ENCODE results near the gene FGF6.
"Not testable (repeated sequence)": the region's sequence is repeated elsewhere in the genome, so short reads cannot be mapped to it uniquely, and the experiment has no call there.

FGF6 gene

GRCh38 chr12:4417455-4417854 lies 28.2 kb downstream of the FGF6 start:
- no peaks in the 10 kb centered on the region for H3K79me1 ChIP-seq (ENCODE audit: low read length)
- no peak overlapping the region for H4K5ac ChIP-seq (ENCODE audit: low read length)
- H2BK120ac ChIP-seq (ENCODE audit: low read depth, low read length) = no peak overlapping the region
- no peak overlapping the region for H3K27ac ChIP-seq (ENCODE audit: low read depth, low read length)
- DNase-seq = no peak
- no peaks in the 10 kb centered on the region for H3K4me1 ChIP-seq (ENCODE audit: control insufficient read depth, low read depth, low read length)
- H3K36me3 ChIP-seq (ENCODE audit: control insufficient read depth, insufficient read depth, low read length) = no peaks in the 10 kb centered on the region
- no peak overlapping the region for H3K4ac ChIP-seq (ENCODE audit: low read depth, low read length)
- H3K4me3 ChIP-seq (ENCODE audit: low read length) = no peak overlapping the region
- no peak overlapping the region for H3K9ac ChIP-seq (ENCODE audit: low read length)
- H2AK5ac ChIP-seq (ENCODE audit: low read length) = no peak overlapping the region
- no peak overlapping the region for H2BK15ac ChIP-seq (replicated peaks; ENCODE audit: low read depth)
- H3K56ac ChIP-seq (ENCODE audit: low read length) = no peak overlapping the region
- H3K4me2 ChIP-seq (ENCODE audit: low read length) = no peak overlapping the region
- H3K18ac ChIP-seq (ENCODE audit: low read length) = no peak overlapping the region
- no peaks in the 10 kb centered on the region for H3K27me3 ChIP-seq (ENCODE audit: insufficient read depth, low read length, poor library complexity)
- H3K23ac ChIP-seq (ENCODE audit: low read length) = no peak overlapping the region
- H2BK5ac ChIP-seq (ENCODE audit: low read length) = no peak overlapping the region
- H4K8ac ChIP-seq (ENCODE audit: low read depth, low read length) = no peak overlapping the region
- H3K79me2 ChIP-seq (ENCODE audit: control insufficient read depth, insufficient read depth, low read length) = no peaks in the 10 kb centered on the region
- no CpG with 5 or more reads among the region's 6 CpGs for WGBS (ENCODE audit: extremely low coverage, insufficient coverage, low lambda C conversion rate)

GRCh38 chr12:4416276-4416675 lies 29.3 kb downstream of the FGF6 start:
- no peaks in the 10 kb centered on the region for H3K4me1 ChIP-seq (ENCODE audit: control insufficient read depth, low read depth, low read length)
- no peak overlapping the region for H3K56ac ChIP-seq (ENCODE audit: low read length)
- no peaks in the 10 kb centered on the region for H3K79me2 ChIP-seq (ENCODE audit: control insufficient read depth, insufficient read depth, low read length)
- no peak overlapping the region for H2BK15ac ChIP-seq (replicated peaks; ENCODE audit: low read depth)
- H4K8ac ChIP-seq (ENCODE audit: low read depth, low read length) = no peak overlapping the region
- no peak overlapping the region for H3K4me2 ChIP-seq (ENCODE audit: low read length)
- no peak overlapping the region for H3K18ac ChIP-seq (ENCODE audit: low read length)
- H3K9ac ChIP-seq (ENCODE audit: low read length) = no peak overlapping the region
- WGBS (ENCODE audit: extremely low coverage, insufficient coverage, low lambda C conversion rate) = no CpG with 5 or more reads among the region's 8 CpGs
- H3K27me3 ChIP-seq (ENCODE audit: insufficient read depth, low read length, poor library complexity) = no peaks in the 10 kb centered on the region
- no peak overlapping the region for H2BK120ac ChIP-seq (ENCODE audit: low read depth, low read length)
- no peaks in the 10 kb centered on the region for H3K36me3 ChIP-seq (ENCODE audit: control insufficient read depth, insufficient read depth, low read length)
- H3K4me3 ChIP-seq (ENCODE audit: low read length) = no peak overlapping the region
- no peak overlapping the region for H3K27ac ChIP-seq (ENCODE audit: low read depth, low read length)
- H3K79me1 ChIP-seq (ENCODE audit: low read length) = no peaks in the 10 kb centered on the region
- H2AK5ac ChIP-seq (ENCODE audit: low read length) = no peak overlapping the region
- H3K4ac ChIP-seq (ENCODE audit: low read depth, low read length) = no peak overlapping the region
- no peak overlapping the region for H3K23ac ChIP-seq (ENCODE audit: low read length)
- H2BK5ac ChIP-seq (ENCODE audit: low read length) = no peak overlapping the region
- no peak for DNase-seq
- H4K5ac ChIP-seq (ENCODE audit: low read length) = no peak overlapping the region

- Histone ChIP-seq H3K4ac (ENCODE audit: low read depth, low read length) (no peak overlapping the region), H2BK15ac (replicated peaks; ENCODE audit: low read depth) (no peak overlapping the region), H2AK5ac (ENCODE audit: low read length) (no peak overlapping the region), H3K36me3 (ENCODE audit: control insufficient read depth, insufficient read depth, low read length) (no peaks in the 10 kb centered on the region), H3K56ac (ENCODE audit: low read length) (no peak overlapping the region), H3K9ac (ENCODE audit: low read length) (no peak overlapping the region), H3K18ac (ENCODE audit: low read length) (no peak overlapping the region), H2BK120ac (ENCODE audit: low read depth, low read length) (no peak overlapping the region), H3K79me2 (ENCODE audit: control insufficient read depth, insufficient read depth, low read length) (no peaks in the 10 kb centered on the region), H3K4me1 (ENCODE audit: control insufficient read depth, low read depth, low read length) (no peaks in the 10 kb centered on the region), H3K27me3 (ENCODE audit: insufficient read depth, low read length, poor library complexity) (no peaks in the 10 kb centered on the region), H3K4me2 (ENCODE audit: low read length) (no peak overlapping the region), H3K27ac (ENCODE audit: low read depth, low read length) (no peak overlapping the region), H3K4me3 (ENCODE audit: low read length) (no peak overlapping the region), H4K5ac (ENCODE audit: low read length) (no peak overlapping the region), H3K79me1 (ENCODE audit: low read length) (no peaks in the 10 kb centered on the region), H2BK5ac (ENCODE audit: low read length) (no peak overlapping the region), H3K23ac (ENCODE audit: low read length) (no peak overlapping the region), H4K8ac (ENCODE audit: low read depth, low read length) (no peak overlapping the region)
- no peak for DNase-seq
- no CpG with 5 or more reads among the region's 1 CpG for WGBS (ENCODE audit: extremely low coverage, insufficient coverage, low lambda C conversion rate)
These were observed 33.1 kb downstream of the FGF6 start for GRCh38 chr12:4412465-4412864.

GRCh38 chr12:4412056-4412455 lies 33.6 kb downstream of the FGF6 start:
- Histone ChIP-seq H3K18ac (ENCODE audit: low read length) (no peak overlapping the region), H3K4me3 (ENCODE audit: low read length) (no peak overlapping the region), H3K4me1 (ENCODE audit: control insufficient read depth, low read depth, low read length) (no peaks in the 10 kb centered on the region), H2AK5ac (ENCODE audit: low read length) (no peak overlapping the region), H3K4ac (ENCODE audit: low read depth, low read length) (no peak overlapping the region), H3K27me3 (ENCODE audit: insufficient read depth, low read length, poor library complexity) (no peaks in the 10 kb centered on the region), H3K23ac (ENCODE audit: low read length) (no peak overlapping the region), H4K8ac (ENCODE audit: low read depth, low read length) (no peak overlapping the region), H3K56ac (ENCODE audit: low read length) (no peak overlapping the region), H2BK15ac (replicated peaks; ENCODE audit: low read depth) (no peak overlapping the region), H3K36me3 (ENCODE audit: control insufficient read depth, insufficient read depth, low read length) (no peaks in the 10 kb centered on the region), H2BK5ac (ENCODE audit: low read length) (no peak overlapping the region), H4K5ac (ENCODE audit: low read length) (no peak overlapping the region), H3K79me2 (ENCODE audit: control insufficient read depth, insufficient read depth, low read length) (no peaks in the 10 kb centered on the region), H3K4me2 (ENCODE audit: low read length) (no peak overlapping the region), H3K27ac (ENCODE audit: low read depth, low read length) (no peak overlapping the region), H3K9ac (ENCODE audit: low read length) (no peak overlapping the region), H2BK120ac (ENCODE audit: low read depth, low read length) (no peak overlapping the region), H3K79me1 (ENCODE audit: low read length) (no peaks in the 10 kb centered on the region)
- DNase-seq = no peak
- WGBS (ENCODE audit: extremely low coverage, insufficient coverage, low lambda C conversion rate) = no CpG with 5 or more reads among the region's 3 CpGs

- no peak overlapping the region for H2BK120ac ChIP-seq (ENCODE audit: low read depth, low read length)
- no peak overlapping the region for H2BK15ac ChIP-seq (replicated peaks; ENCODE audit: low read depth)
- no peak overlapping the region for H3K18ac ChIP-seq (ENCODE audit: low read length)
- H3K27me3 ChIP-seq (ENCODE audit: insufficient read depth, low read length, poor library complexity) = no peaks in the 10 kb centered on the region
- H4K5ac ChIP-seq (ENCODE audit: low read length) = no peak overlapping the region
- no peaks in the 10 kb centered on the region for H3K36me3 ChIP-seq (ENCODE audit: control insufficient read depth, insufficient read depth, low read length)
- no peak for DNase-seq
- no peak overlapping the region for H3K4me3 ChIP-seq (ENCODE audit: low read length)
- H3K79me2 ChIP-seq (ENCODE audit: control insufficient read depth, insufficient read depth, low read length) = no peaks in the 10 kb centered on the region
- no peak overlapping the region for H4K8ac ChIP-seq (ENCODE audit: low read depth, low read length)
- H3K27ac ChIP-seq (ENCODE audit: low read depth, low read length) = no peak overlapping the region
- H3K4me2 ChIP-seq (ENCODE audit: low read length) = no peak overlapping the region
- H3K4me1 ChIP-seq (ENCODE audit: control insufficient read depth, low read depth, low read length) = no peaks in the 10 kb centered on the region
- no peak overlapping the region for H3K56ac ChIP-seq (ENCODE audit: low read length)
- H2BK5ac ChIP-seq (ENCODE audit: low read length) = no peak overlapping the region
- H2AK5ac ChIP-seq (ENCODE audit: low read length) = no peak overlapping the region
- H3K79me1 ChIP-seq (ENCODE audit: low read length) = no peaks in the 10 kb centered on the region
- no CpG with 5 or more reads among the region's 3 CpGs for WGBS (ENCODE audit: extremely low coverage, insufficient coverage, low lambda C conversion rate)
- H3K4ac ChIP-seq (ENCODE audit: low read depth, low read length) = no peak overlapping the region
- H3K23ac ChIP-seq (ENCODE audit: low read length) = no peak overlapping the region
- H3K9ac ChIP-seq (ENCODE audit: low read length) = no peak overlapping the region
These were observed 38.5 kb downstream of the FGF6 start for GRCh38 chr12:4407136-4407535.

- not testable (repeated sequence) for DNase-seq; H3K27me3 ChIP-seq (ENCODE audit: insufficient read depth, low read length, poor library complexity); H3K18ac ChIP-seq (ENCODE audit: low read length); H2BK15ac ChIP-seq (replicated peaks; ENCODE audit: low read depth); H3K56ac ChIP-seq (ENCODE audit: low read length); H4K8ac ChIP-seq (ENCODE audit: low read depth, low read length); H2AK5ac ChIP-seq (ENCODE audit: low read length); H3K79me1 ChIP-seq (ENCODE audit: low read length); H3K79me2 ChIP-seq (ENCODE audit: control insufficient read depth, insufficient read depth, low read length); H3K4me3 ChIP-seq (ENCODE audit: low read length); H3K4me1 ChIP-seq (ENCODE audit: control insufficient read depth, low read depth, low read length); H3K36me3 ChIP-seq (ENCODE audit: control insufficient read depth, insufficient read depth, low read length); H3K4ac ChIP-seq (ENCODE audit: low read depth, low read length); H3K4me2 ChIP-seq (ENCODE audit: low read length); H4K5ac ChIP-seq (ENCODE audit: low read length); H2BK120ac ChIP-seq (ENCODE audit: low read depth, low read length); H3K9ac ChIP-seq (ENCODE audit: low read length); H3K23ac ChIP-seq (ENCODE audit: low read length); H2BK5ac ChIP-seq (ENCODE audit: low read length); H3K27ac ChIP-seq (ENCODE audit: low read depth, low read length)
- no CpG with 5 or more reads among the region's 8 CpGs for WGBS (ENCODE audit: extremely low coverage, insufficient coverage, low lambda C conversion rate)
These were observed 40.6 kb downstream of the FGF6 start for GRCh38 chr12:4404877-4405637.
